HG03280 (cell line): ENCODE measurements around the gene PSME1.
A peak's percentile ranks its signal among the peaks of the same experiment; 100 is the strongest.

Source experiments
- ATAC-seq: cut with Tn5 transposase; IDR thresholded peaks from one replicate; pipeline ENCODE4 v1.9.1; 2021; ENCODE audit warnings: mild to moderate bottlenecking, moderate library complexity; ENCODE audit not compliant: unreplicated experiment

The PSME1 gene

DNA sequence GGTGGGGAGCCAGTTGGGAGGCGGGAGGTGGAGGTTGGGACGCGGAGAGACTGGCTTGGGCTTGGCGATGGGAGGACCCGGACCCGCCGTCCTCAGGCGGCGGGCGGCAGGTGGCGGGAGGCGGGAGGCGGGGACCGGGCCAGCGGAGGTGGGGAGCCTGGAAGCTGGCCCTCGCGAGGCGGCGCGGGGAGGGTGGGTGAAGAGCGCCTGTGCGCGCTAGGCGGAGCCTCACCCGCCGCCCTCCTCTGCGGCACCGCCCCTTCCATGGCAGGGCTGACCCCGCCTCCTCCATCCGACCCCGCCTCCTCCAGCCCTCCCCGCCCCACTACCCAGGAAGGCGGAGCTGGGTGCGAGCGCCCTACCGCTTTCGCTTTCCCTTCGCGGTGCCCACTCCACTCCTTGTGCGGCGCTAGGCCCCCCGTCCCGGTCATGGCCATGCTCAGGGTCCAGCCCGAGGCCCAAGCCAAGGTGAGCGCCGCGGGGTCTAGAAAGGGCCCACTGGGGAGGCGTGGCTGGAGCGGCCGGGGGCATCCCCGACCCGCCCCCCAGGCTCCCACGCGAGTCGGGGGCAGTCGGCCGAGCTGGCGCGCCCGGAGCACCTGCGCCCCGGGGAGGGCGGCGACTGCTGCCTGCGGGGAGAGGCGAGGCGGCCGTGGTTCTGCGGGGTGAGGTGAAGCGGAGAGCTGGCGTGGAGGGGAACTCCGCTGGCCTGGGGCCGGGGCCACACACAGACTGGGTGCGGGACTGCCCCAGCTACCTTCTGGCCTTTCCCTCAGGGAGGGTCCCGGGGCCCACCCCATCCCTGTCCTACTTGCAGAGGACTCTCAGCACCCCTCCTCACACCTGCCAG is at the start of gene PSME1:
TSS of gene PSME1 (plus strand) at position 361 of the 850 bp plus-strand sequence. CDS start at position 430, 69 bp downstream.
- ATAC-seq, result peak; percentile 92

DNA sequence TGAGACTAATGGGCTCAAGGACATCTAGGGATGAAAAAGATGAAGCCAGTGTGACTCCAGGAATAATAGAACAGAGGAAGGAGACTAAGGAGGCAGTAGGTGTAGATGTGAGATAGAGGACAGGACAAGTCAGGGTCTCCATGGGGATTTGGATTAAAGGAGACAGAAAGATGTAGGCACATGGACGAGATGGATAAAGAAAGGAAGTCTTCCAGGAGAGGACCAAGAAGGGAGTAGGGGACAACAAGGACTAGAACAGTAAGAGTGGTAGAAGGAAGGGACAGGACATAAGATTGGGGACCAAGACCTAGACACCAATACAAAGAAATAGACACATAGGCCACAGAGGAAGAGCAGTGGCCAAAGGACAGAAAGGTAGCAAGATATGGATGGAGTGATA is 49.0 kb upstream of the PSME1 start:
- ATAC-seq, result no peak

DNA sequence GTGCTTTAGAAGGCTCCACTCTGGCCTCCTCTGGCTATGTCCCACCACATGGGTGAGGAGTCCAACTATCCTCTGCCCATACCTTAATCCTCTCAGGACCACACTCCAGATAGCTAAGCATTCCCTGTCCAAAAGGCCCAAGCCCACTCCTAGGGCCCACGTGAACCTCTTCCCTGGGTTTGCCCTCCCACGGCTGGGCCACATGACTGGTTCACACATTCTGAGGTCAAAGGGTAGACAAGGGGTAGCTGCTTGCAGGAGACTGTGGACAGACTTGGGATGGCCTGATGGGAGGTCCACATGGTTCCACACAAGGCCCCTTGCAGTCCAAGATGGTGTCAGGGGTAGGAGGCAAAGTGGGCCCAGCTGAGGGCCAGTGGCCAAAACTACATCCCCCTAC is 47.9 kb upstream of the PSME1 start:
- no peak for ATAC-seq

DNA sequence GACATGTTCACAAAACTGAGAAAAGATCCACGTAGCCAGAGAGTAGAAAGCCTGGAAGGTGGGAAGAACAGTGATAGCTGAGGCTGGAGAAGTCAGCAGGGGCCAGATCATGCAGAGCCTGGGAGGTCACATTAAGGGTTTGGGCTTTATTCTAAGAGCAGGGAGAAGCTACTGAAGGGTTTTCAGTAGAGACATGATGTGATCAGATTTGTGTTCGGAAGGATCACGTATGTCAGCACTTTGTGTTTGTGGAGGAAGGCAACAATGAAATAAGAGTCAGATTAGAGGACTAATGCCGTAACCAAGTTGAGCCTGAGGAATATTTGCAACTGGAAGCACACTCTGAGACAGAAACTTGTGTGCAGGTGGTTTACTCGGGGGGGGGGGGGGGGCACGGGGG is 46.1 kb upstream of the PSME1 start:
- ATAC-seq, result no peak

DNA sequence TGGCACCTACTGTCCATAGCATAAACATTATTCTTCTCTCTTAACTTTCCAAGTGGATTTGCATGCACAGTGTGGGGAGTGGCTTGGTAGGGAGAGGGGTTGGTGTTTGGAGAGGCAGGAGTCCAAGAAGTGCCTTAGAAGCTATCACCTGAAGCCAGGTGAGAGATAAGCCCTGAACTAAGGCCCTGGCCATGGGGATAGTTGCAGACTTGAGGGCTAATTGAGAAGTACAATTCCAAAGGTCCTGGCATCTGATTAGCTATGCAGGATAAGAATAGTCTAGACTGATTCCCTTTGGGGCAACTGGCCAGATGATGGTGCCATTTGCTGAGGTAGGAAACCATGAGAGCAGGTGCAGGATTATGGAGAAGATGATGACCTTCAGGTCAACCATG is 43.9 kb upstream of the PSME1 start:
- no peak for ATAC-seq

DNA sequence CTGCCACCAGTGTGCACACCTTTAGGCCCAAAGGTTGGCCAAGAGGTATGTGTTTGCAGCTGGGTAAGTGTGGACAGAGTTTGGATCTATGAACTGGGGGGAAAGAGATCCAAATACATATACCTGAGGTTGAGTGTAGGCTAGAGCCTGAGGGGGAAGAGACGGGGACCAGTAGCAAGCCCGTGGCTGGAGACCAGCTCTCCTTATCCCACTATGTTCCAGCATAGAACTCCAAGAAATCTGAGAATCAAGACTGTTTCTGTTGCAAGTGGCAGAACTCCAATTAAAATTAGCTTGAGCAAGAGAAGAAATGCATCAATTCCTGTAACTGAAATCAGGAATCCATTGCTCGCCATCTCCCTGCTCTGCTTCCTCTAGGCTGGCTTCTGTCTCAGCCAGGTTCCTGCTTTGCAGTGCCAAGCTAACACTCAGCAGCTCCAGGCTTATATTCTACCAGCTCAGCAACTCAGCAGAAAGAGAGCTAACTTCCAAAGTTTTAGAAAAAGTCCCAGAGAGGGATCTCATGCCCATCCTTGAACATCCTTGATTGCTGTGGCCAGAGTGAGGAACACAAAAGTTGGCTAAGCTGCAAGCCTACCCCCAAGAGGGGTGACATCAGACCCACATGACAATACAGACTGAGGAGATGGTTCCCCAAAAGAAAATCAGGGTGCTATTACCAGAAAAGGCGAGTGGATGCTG is 43.3 kb upstream of the PSME1 start:
- no peak for ATAC-seq

DNA sequence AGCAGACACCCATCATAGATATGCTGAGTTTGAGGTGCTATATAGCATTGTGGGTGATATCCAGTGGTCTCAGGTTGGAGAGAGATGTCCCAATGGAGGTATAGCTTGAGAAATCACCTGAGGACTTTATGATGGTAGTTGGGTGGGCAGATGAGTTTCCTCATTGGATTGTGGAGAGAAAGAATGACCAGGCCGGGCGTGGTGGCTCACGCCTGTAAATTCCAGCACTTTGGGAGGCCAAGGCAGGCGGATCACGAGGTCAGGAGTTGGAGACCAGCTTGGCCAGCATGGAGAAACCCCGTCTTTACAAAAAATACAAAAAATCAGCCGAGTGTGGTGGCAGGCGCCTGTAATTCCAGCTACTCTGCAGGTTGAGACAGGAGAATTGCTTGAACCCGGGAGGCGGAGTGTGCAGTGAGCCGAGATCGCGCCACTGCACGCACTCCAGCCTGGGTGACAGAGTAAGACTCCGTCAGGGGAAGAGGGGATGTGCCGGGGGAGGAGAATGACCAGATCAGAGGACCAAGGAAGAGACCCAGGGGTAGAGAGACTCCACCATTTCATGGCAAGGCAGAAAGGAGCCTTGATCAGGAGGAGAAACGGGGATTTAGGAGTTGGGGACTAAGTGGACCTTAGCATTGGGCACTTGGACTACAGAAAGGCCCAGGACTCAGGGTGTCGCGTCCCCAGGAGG is 42.6 kb upstream of the PSME1 start:
- ATAC-seq, result no peak

DNA sequence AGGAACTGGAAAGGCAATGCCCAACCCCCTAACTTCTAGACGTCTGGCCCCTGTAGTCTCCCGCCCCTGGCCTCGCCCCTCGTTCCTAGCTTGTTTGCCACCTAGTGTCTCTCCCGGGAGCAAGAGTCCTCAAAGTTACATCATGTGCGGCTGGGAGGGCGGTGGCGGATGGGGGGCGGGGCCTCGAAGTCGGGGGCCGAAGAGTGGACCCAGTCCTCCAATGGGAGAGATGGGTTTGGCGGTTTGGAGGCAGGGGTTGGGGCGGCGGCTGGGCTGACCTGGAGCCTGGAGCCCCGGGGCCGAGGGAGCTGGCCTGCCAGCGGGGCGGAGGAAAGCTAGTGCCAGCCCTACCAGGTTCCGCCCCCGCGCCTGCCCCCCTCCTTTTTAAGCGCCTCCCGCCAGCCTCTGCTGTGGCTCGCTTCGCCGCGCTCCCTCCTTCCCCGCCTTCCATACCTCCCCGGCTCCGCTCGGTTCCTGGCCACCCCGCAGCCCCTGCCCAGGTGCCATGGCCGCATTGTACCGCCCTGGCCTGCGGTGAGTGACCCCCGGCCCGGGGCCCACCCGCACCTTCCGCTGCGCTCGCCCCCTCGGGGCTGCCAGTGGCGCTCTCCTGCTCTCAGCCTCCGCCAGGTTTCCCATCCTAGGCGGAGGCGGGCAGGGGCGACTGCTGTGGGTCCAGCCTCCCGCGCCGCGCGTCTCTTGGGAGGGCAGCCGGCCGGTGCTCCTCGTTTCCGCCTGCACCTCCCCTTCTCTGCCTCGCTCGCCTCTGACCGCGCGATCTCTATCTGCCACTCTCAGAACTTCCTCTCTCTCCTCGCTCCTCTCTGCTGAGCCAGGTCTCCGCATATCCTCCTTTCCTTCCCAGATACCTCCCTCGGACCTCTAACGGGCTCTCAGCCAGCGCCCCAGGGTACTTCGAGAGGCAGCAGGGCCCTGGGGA is 41.8 kb upstream of the PSME1 start, which contains the start of gene PCK2:
TSS of gene PCK2 (plus strand) at position 411 of the 940 bp plus-strand sequence. CDS start at position 506, 95 bp downstream.
- peak; percentile 55 for ATAC-seq

DNA sequence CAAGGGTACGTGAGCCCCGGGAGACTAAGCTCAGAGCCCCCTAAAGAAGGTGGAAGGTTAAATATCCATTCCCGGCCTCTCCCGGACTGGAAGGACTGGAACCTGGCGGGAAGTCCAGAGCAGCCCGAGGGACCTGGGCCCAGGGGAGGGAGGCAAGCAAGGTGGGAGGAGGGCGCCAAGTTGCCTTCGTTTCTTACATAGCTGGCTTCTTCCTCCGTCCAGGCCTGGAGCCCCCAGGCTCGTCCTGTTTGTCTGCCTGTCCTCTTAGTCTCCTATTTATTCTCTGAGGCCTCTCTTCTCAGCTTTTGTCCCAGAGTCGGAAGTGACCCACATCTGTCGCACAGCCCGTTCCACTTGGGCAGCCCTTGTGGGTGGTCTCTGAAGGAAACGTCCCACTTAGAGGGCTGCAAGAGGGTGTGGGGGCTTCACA is 41.1 kb upstream of the PSME1 start:
- no peak for ATAC-seq

DNA sequence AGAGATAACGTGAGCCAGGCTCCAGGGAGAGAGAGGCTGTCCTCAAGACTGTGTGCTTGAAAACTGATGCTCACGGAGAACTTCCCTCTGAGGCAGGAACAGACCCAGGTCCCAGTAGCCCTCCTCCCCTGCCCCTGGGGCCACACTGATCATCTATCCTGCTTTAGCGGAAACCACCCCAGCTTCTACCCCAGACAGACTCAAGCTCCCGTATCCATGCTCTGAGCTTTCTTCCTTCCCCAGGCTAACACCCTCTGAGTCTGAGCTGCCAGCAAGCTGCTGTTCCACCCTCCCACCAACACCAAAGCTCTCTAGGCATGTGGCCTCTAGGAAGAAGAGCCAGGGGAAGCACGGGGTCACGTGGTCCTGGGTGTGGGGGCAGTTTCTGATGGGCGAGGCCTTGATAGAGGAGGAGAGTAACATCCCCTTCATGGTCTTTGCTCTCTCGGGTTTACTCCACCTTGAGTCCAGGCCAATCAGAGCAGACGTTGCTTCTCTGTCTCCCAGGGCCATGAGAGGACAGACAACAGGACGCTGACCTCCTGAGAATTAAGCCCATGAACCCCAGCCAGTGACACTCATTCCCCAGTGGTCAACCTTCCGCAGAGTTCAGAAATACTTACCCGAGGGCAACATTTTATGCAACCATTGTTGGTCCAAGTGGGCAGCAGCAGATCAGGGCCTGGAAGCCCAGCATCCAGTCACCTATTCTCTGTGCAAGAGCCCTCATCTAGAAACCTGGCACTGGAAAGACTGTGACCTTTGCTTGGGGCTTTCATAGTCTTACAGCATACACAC is 40.5 kb upstream of the PSME1 start:
- peak; percentile 53 for ATAC-seq

DNA sequence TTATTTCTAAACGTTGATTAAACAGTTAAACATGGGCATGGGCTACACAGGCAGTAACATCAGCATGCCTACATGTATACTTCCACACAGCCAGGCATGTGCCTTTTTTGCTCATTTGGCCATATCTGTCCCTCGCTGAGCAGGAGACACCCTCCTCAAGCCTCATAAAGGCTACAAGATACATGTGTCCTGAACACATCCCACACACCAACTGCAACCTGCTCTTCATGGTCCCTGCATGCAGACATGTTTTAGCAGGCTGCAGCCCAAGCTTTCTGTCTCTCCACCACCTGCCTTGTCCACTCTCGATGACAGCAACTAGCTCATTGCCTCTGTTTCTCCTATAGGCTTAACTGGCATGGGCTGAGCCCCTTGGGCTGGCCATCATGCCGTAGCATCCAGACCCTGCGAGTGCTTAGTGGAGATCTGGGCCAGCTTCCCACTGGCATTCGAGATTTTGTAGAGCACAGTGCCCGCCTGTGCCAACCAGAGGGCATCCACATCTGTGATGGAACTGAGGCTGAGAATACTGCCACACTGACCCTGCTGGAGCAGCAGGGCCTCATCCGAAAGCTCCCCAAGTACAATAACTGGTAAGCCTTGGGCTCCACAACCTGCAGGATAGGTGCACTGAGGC is 39.3 kb upstream of the PSME1 start:
- ATAC-seq, result no peak

DNA sequence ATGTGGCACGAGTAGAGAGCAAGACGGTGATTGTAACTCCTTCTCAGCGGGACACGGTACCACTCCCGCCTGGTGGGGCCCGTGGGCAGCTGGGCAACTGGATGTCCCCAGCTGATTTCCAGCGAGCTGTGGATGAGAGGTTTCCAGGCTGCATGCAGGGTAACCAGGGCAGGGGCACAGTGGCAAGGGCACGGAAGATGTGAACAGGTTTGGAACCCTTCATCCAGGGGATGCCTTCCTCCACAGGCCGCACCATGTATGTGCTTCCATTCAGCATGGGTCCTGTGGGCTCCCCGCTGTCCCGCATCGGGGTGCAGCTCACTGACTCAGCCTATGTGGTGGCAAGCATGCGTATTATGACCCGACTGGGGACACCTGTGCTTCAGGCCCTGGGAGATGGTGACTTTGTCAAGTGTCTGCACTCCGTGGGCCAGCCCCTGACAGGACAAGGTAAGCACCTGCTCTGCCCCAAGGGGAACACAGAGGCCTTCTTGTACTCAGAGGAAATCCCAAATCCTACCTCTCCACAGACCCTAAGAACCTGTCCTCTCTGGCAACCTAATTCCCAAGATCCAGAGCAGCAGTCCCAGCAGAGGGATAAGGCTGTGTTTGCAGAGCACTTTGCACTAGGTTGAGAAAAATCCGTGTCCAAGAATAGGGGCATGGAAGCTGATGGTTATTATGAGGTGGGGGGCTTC is 37.6 kb upstream of the PSME1 start:
- ATAC-seq, result no peak

DNA sequence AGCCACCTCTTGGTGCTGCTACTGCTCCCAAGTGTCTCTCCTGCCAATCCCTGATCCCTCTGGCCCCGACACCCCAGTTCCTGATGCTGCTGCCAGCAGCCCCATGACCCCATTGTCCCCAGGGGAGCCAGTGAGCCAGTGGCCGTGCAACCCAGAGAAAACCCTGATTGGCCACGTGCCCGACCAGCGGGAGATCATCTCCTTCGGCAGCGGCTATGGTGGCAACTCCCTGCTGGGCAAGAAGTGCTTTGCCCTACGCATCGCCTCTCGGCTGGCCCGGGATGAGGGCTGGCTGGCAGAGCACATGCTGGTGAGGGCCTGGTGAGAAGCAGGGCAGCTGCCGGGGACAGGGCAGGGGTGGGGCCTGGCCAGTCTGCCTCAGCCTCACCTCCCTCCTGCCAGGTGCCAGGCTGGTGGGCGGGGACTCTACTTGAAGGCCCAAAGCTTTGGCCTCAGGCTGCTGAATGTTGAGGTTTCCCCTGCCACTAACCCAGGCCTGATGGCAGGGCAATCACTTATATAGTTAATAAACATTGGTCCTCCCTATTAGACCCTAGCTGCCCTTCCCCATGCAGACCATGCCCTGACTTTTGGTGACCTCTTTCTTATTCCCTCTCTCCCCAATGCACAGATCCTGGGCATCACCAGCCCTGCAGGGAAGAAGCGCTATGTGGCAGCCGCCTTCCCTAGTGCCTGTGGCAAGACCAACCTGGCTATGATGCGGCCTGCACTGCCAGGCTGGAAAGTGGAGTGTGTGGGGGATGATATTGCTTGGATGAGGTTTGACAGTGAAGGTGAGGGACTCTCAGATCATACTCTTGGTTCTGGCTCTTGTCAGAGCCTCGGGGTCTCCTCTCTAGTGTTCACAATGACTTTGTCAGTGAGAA is 36.8 kb upstream of the PSME1 start:
- ATAC-seq, result no peak

DNA sequence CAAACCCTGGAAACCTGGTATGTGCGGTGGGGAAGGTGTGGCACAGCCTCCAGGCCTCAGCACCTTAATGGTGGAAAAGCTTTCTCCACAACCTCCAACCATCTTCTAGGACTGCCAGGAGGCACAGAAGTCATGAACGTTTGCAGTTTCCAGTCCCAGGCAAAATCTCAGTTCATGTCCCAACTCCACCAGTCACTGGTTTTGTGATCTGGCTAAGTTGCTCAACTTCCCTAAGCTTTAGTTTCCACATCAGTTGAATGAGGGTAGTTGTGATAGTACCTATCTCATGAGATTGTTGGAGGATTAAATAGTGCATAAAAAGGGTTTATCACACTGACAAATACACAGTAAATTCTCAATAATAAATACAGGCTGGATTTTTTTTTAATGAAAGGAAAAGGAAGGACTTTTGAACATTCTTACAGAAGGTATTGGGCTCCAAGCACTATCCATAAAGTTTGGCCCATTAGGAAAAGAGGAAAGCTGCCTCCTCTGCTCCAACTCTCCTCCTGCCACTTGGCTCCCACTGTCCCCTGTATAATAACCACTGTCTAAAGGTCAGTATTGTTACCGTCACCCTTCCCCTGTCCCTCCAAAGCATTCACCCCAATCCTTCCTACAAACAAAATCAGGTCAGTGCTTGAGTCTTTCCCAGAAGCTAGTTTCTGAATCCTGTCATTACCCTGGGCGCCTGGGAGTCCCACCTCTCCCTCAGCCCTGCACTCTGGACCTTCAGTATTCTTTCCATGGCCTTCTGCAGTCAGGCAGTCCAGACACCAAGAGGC is 35.6 kb upstream of the PSME1 start:
- ATAC-seq, result no peak

DNA sequence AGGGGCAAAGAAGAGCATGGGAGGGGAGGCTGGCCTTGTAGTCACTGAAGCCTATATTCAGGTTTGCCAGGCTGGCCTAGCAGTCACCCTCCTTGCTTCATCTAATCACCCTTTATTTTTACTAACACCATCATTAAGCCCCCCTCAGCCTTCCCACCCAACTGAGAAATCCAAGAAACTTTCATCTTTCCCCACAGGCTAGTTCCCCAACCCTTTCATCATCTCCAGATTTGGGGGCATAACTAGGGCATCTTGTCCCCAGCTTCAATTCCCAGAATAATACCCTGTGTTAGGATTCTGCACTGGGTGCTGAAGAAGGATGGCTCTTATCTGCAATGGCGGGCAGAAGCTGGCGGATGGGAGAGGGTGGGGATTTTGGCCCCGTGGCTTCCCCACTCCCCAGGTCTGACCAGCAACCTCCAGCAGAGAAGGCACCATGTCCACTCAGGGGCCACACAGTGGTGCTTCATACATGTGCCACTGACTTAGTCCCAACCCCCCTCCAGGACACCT is 35.0 kb upstream of the PSME1 start:
- ATAC-seq, result no peak

DNA sequence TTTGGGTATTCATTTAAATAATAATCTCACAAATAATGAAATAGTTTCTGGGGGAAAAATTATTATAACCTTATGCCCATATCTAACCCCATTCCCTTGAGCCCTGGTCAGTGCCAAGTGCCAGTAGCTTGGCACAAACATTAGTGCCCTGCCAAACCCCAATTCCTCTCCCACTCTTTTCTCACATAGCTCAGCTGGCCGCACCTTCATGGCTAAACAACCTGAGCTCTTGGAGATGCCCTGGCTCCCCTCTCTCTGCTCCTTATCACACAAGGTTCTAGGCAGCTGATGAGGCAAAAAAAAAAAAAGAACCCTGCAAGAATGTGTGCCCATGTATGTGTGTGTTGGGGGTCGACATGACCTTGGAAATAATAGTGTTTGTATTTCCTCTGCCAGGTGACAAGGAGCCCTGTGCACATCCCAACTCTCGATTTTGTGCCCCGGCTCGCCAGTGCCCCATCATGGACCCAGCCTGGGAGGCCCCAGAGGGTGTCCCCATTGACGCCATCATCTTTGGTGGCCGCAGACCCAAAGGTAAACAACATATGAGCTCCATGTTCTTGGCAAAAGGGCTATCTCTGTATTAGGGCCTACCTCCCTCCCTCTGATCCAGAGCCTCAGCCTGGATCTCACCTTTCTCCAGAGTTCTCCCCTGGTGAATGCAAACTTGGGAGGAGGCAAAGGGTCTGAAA is 33.5 kb upstream of the PSME1 start:
- ATAC-seq, result no peak
